A673 (cell line): Measurements from ENCODE around the gene PIK3AP1. TPM values are rescaled to one million over a fixed set of nuclear protein-coding genes. Genes with fewer than 3 reads are reported as not detected.

ENCODE experiments used
- BruUV-seq: library from RNA; stranded (reverse); fragments of 400-500 nt; replicated peaks from 2 replicates; lab custom pipeline; 2021; lab: Mats Ljungman, UMichigan
- CTCF ChIA-PET: fragments of 300-600 bp; sonication (Branson Sonifier 250); formaldehyde crosslinking; loops from one replicate; lab custom pipeline; 2022; ENCODE audit warnings: antibody characterized with exemption; lab: Charles Lee
- POLR2A ChIA-PET: fragments of 300-600 bp; sonication (Branson Sonifier 250); formaldehyde crosslinking; loops from one replicate; lab custom pipeline; 2022; ENCODE audit warnings: antibody characterized with exemption; ENCODE audit not compliant: low non-redundant PET; lab: Charles Lee
- DNase-seq: peaks from one replicate; pipeline ENCODE4 v3.0.0-alpha.2; 2015; ENCODE audit warnings: low spot score
- H3K27ac ChIP-seq: fragments of 200-600 bp; sonication (generic); 2 replicates; pipeline ENCODE4 v1.5.1; 2016; ENCODE audit warnings: mixed run types, low read depth, mild to moderate bottlenecking, mixed read lengths, antibody characterized with exemption, low read length; ENCODE audit not compliant: poor library complexity, severe bottlenecking
- H3K27me3 ChIP-seq: fragments of 200-600 bp; sonication (generic); replicated peaks from 2 replicates; pipeline ENCODE4 v1.6.1; 2017; ENCODE audit warnings: mixed run types, low read depth, mild to moderate bottlenecking, mixed read lengths, antibody characterized with exemption, low read length; ENCODE audit not compliant: insufficient read depth, poor library complexity
- H3K36me3 ChIP-seq: fragments of 200-600 bp; sonication (generic); 2 replicates; pipeline ENCODE4 v1.6.1; 2016; ENCODE audit warnings: mixed run types, mild to moderate bottlenecking, mixed read lengths, antibody characterized with exemption, low read length; ENCODE audit not compliant: insufficient read depth, poor library complexity, severe bottlenecking
- H3K4me1 ChIP-seq: fragments of 200-600 bp; sonication (generic); 2 replicates; pipeline ENCODE4 v1.6.1; 2017; ENCODE audit warnings: mixed run types, mild to moderate bottlenecking, mixed read lengths, antibody characterized with exemption, low read length; ENCODE audit not compliant: insufficient read depth, poor library complexity, severe bottlenecking
- H3K4me3 ChIP-seq: fragments of 200-600 bp; sonication (generic); 2 replicates; pipeline ENCODE4 v1.5.1; 2016; ENCODE audit warnings: low read depth, mixed run types, mild to moderate bottlenecking, mixed read lengths, low read length; ENCODE audit not compliant: poor library complexity, severe bottlenecking
- H3K9me3 ChIP-seq: fragments of 200-600 bp; sonication (generic); 2 replicates; pipeline ENCODE4 v1.6.1; 2016; ENCODE audit warnings: mixed run types, low read depth, mild to moderate bottlenecking, mixed read lengths, antibody characterized with exemption, low read length; ENCODE audit not compliant: poor library complexity, severe bottlenecking
- EZH2 ChIP-seq: fragments of 200-600 bp; sonication (generic); IDR thresholded peaks from 2 replicates; pipeline ENCODE4 v1.6.1; 2017; ENCODE audit warnings: borderline replicate concordance, low read depth, mild to moderate bottlenecking, mixed read lengths, antibody characterized with exemption, low read length; ENCODE audit not compliant: poor library complexity, severe bottlenecking
- intact Hi-C: fragments of 100-400 bp; cut with micrococcal nuclease; formaldehyde crosslinking; loops from one replicate; pipeline ENCODE4 v1.10.0; 2022; ENCODE audit not compliant: unreplicated experiment
- total RNA-seq: library from RNA; stranded (reverse); gene quantifications from 2 replicates; pipeline ENCODE4 v1.2.3, GENCODE V29; 2021
- TF ChIP-seq, protein P1 (sequence below): fragments of 300-800, 200-600 bp; sonication (generic); conservative IDR thresholded peaks from 2 replicates; pipeline ENCODE4 v1.5.1; 2017; ENCODE audit warnings: low read depth, mild to moderate bottlenecking, antibody characterized with exemption, low read length, moderate library complexity, mixed read lengths

The PIK3AP1 gene
- total RNA-seq, 1 experiment from 2014 or later: 0.24 TPM

DNA sequence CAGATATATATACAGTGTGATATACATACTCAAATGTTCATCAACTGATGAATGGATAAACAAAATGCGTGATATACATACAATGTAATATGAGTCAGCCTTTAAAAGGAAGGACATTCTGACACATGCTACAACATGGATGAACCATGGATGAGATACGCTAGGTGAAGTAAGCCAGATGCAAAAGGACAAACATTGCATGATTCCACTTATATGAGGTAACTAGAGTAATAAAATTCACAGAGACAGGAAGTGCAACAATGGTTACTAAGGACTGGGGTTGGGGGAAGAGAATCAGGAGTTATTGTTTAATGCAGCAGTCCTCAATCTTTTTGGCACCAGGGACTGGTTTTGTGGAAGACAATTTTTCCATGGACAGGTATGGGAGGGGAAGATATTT, 47.3 kb upstream of the PIK3AP1 start:
- no peak overlapping the region for H3K4me3 ChIP-seq
- ChIA-PET POLR2A (interaction anchor here (0.7 kb wide), 1 partner anchor 8 kb away, joined by 19 read pairs; no protein-coding TSS in a partner anchor), CTCF (no interaction called here)
- TF ChIP-seq EZH2: no peak
- TF ChIP-seq, protein P1, sequence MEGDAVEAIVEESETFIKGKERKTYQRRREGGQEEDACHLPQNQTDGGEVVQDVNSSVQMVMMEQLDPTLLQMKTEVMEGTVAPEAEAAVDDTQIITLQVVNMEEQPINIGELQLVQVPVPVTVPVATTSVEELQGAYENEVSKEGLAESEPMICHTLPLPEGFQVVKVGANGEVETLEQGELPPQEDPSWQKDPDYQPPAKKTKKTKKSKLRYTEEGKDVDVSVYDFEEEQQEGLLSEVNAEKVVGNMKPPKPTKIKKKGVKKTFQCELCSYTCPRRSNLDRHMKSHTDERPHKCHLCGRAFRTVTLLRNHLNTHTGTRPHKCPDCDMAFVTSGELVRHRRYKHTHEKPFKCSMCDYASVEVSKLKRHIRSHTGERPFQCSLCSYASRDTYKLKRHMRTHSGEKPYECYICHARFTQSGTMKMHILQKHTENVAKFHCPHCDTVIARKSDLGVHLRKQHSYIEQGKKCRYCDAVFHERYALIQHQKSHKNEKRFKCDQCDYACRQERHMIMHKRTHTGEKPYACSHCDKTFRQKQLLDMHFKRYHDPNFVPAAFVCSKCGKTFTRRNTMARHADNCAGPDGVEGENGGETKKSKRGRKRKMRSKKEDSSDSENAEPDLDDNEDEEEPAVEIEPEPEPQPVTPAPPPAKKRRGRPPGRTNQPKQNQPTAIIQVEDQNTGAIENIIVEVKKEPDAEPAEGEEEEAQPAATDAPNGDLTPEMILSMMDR: no peak
- intact Hi-C loops: loop anchor here (10.0 kb wide), 1 partner anchor 257 kb away; no protein-coding TSS in a partner anchor
- BruUV-seq: no TSS peak
- no peaks in the 10 kb centered on the region for H3K27me3 ChIP-seq
- DNase-seq: no peak
- no peaks in the 10 kb centered on the region for H3K9me3 ChIP-seq
- no peak overlapping the region for H3K27ac ChIP-seq
- H3K4me1 ChIP-seq: no peaks in the 10 kb centered on the region
- H3K36me3 ChIP-seq: no peaks in the 10 kb centered on the region

DNA sequence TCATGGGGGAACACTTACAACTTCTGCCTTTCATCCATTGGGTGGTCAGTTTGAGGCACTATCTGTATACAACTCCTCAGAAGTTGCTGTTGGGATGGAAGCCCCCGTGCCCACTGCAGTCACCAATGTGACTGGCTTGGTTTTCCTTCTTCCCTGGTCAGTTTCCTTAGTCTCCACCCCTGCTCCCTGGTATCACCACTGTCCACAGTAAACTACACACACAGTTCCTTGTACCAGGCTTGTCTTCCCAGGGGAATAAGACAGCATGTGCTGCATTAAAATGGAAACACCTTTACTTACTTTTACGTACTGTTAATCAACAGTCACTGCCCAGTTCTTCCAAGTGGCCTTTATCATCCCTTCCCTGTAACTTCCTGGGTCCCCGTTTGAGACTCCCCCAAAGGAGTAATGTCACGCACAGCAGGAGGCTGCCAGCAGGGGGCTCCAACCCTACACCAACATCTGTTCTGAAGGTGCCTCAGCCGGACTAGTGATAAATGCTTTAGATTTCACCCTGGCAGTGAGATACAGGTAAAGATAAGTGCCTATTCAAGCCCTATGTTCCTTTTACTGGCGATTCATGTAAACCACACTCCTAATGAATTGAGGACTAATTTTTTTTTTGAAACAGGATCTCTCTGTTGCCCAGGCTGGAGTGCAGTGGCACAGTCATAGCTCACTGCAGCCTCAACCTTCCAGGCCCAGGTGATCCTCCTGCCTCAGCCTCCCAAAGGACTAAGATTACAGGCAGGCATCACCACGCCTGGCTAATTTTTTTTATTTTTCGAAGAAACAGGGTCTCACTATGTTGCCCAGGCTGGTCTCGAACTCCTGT, 45.3 kb upstream of the PIK3AP1 start:
- H3K9me3 ChIP-seq: no peaks in the 10 kb centered on the region
- intact Hi-C loops: loop anchor here (10.0 kb wide), 1 partner anchor 259 kb away; no protein-coding TSS in a partner anchor
- no peaks in the 10 kb centered on the region for H3K4me1 ChIP-seq
- ChIA-PET POLR2A (no interaction called here), CTCF (no interaction called here)
- peak; percentile 44 for DNase-seq
- no peak overlapping the region for H3K4me3 ChIP-seq
- BruUV-seq: no TSS peak
- no peak overlapping the region for H3K27ac ChIP-seq
- no peaks in the 10 kb centered on the region for H3K36me3 ChIP-seq
- TF ChIP-seq, protein P1: peak; percentile 68
- no peak for TF ChIP-seq EZH2
- H3K27me3 ChIP-seq: no peaks in the 10 kb centered on the region

DNA sequence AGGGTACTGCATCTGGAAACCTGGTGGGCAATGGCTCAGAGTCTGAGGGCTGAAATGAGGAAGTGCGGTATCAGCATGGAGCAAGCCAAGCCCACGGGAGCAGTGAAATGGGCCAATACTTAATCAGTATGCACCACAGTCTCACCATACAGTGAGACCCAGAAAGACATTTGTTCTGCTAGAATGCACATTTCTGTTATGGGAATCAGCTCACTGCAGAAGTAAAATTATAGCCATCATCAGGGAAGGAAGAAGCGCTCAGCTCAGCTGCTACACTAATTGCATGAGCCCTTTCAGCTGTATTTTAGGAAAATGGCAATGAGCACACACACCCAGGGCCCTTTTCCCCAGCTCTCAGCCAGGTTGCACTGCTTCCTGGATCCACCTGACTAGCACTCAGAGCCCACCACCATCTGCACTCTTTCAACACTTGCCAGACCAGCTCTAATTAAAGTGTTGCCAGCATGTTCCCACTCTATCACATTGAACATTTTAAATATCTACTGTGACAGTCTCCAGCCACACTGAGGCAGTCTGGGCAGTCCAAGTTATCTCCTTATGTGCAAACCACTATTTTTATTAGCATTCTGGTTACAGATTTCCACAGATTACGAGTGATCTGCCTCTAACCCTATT, 44.2 kb upstream of the PIK3AP1 start:
- DNase-seq: no peak
- H3K27ac ChIP-seq: no peak overlapping the region
- no peaks in the 10 kb centered on the region for H3K27me3 ChIP-seq
- BruUV-seq: no TSS peak
- intact Hi-C loops: loop anchor here (10.0 kb wide), 1 partner anchor 260 kb away; no protein-coding TSS in a partner anchor
- TF ChIP-seq, protein P1: no peak
- TF ChIP-seq EZH2: no peak
- H3K4me3 ChIP-seq: no peak overlapping the region
- no peaks in the 10 kb centered on the region for H3K4me1 ChIP-seq
- POLR2A ChIA-PET: no interaction called here
- CTCF ChIA-PET: no interaction called here
- H3K9me3 ChIP-seq: no peaks in the 10 kb centered on the region
- H3K36me3 ChIP-seq: no peaks in the 10 kb centered on the region
